ENCODE measurements around the gene UPB1. TPM values are rescaled to one million over a fixed set of nuclear protein-coding genes. Genes with fewer than 3 reads are reported as not detected.

The UPB1 gene
- total RNA-seq, 2 donors from 2014 or later: 0.52 TPM; not detected in 1

- TF ChIP-seq POLR2A (IDR thresholded peaks at IDR 0.05) (no peak), CTCF (IDR thresholded peaks at IDR 0.05) (no peak)
- ATAC-seq (no peak), DNase-seq (no peak)
- 58 to 71% methylated on average over 1 of the region's 1 CpG for WGBS, 2 donors
- Histone ChIP-seq H3K27ac (no peak overlapping the region), H3K4me3 (no peak overlapping the region), H3K27me3 (no peaks in the 10 kb centered on the region), H3K9me3 (no peaks in the 10 kb centered on the region), H3K4me1 (peaks cover 9% of the 10 kb centered on the region), H3K36me3 (replicated peaks in 1 of 2; ENCODE audit: insufficient read depth in 1 of 2, low read depth in 2 of 2) (no peaks in the 10 kb centered on the region)
- intact Hi-C loops (cut with DNase I): no loop called here
These were observed 41.3 kb upstream of the UPB1 start for GRCh38 chr22:24453853-24454252.

- H3K27ac ChIP-seq: no peak overlapping the region
- H3K4me1 ChIP-seq: peaks cover 9% of the 10 kb centered on the region
- H3K36me3 ChIP-seq (replicated peaks in 1 of 2; ENCODE audit: insufficient read depth in 1 of 2, low read depth in 2 of 2): no peaks in the 10 kb centered on the region
- DNase-seq (no peak), ATAC-seq (no peak)
- H3K4me3 ChIP-seq: no peak overlapping the region
- H3K9me3 ChIP-seq: no peaks in the 10 kb centered on the region
- TF ChIP-seq POLR2A (IDR thresholded peaks at IDR 0.05): no peak
- no peak for TF ChIP-seq CTCF (IDR thresholded peaks at IDR 0.05)
- H3K27me3 ChIP-seq: no peaks in the 10 kb centered on the region
- WGBS, 2 donors: 81 to 84% methylated on average over 4 of the region's 4 CpGs
- intact Hi-C loops (cut with DNase I): no loop called here
These were observed 40.1 kb upstream of the UPB1 start for GRCh38 chr22:24455039-24455438.

GRCh38 chr22:24455751-24456426 lies 39.2 kb upstream of the UPB1 start:
- TF ChIP-seq POLR2A (IDR thresholded peaks at IDR 0.05) (no peak), CTCF (IDR thresholded peaks at IDR 0.05) (no peak)
- 43 to 51% methylated on average over 9 of the region's 9 CpGs for WGBS, 2 donors
- no peak overlapping the region for H3K27ac ChIP-seq
- H3K36me3 ChIP-seq (replicated peaks in 1 of 2; ENCODE audit: insufficient read depth in 1 of 2, low read depth in 2 of 2): no peaks in the 10 kb centered on the region
- peaks cover 9% of the 10 kb centered on the region for H3K4me1 ChIP-seq
- H3K9me3 ChIP-seq: no peaks in the 10 kb centered on the region
- H3K4me3 ChIP-seq: no peak overlapping the region
- intact Hi-C loops (cut with DNase I): no loop called here
- ATAC-seq (no peak), DNase-seq (peak in 1 of 4 donors; percentile 29)
- H3K27me3 ChIP-seq: no peaks in the 10 kb centered on the region

GRCh38 chr22:24457894-24458420 lies 37.2 kb upstream of the UPB1 start:
- ATAC-seq: no peak
- no peaks in the 10 kb centered on the region for H3K27me3 ChIP-seq
- no peaks in the 10 kb centered on the region for H3K9me3 ChIP-seq
- intact Hi-C loops (cut with DNase I): no loop called here
- H3K4me3 ChIP-seq: no peak overlapping the region
- TF ChIP-seq CTCF (IDR thresholded peaks at IDR 0.05): no peak
- TF ChIP-seq POLR2A (IDR thresholded peaks at IDR 0.05): no peak
- DNase-seq: no peak
- 89 to 93% methylated on average over 3 of the region's 3 CpGs for WGBS, 2 donors
- H3K4me1 ChIP-seq: peaks cover 9% of the 10 kb centered on the region
- no peak overlapping the region for H3K27ac ChIP-seq
- H3K36me3 ChIP-seq (replicated peaks in 1 of 2; ENCODE audit: insufficient read depth in 1 of 2, low read depth in 2 of 2): no peaks in the 10 kb centered on the region

- WGBS, 2 donors: 75 to 82% methylated on average over 1 of the region's 1 CpG
- Histone ChIP-seq H3K27me3 (no peaks in the 10 kb centered on the region), H3K27ac (no peak overlapping the region), H3K4me3 (no peak overlapping the region), H3K36me3 (replicated peaks in 1 of 2; ENCODE audit: insufficient read depth in 1 of 2, low read depth in 2 of 2) (no peaks in the 10 kb centered on the region), H3K9me3 (no peaks in the 10 kb centered on the region), H3K4me1 (peaks cover 9% of the 10 kb centered on the region)
- ATAC-seq: no peak
- intact Hi-C loops (cut with DNase I): no loop called here
- no peak for DNase-seq
- TF ChIP-seq POLR2A (IDR thresholded peaks at IDR 0.05) (no peak), CTCF (IDR thresholded peaks at IDR 0.05) (no peak)
These were observed 35.2 kb upstream of the UPB1 start for GRCh38 chr22:24459911-24460310.
